A549 (cell line): Measurements from ENCODE around the gene DHTKD1. TPM values are rescaled to one million over a fixed set of nuclear protein-coding genes. Genes with fewer than 3 reads are reported as not detected.

Source experiments
- ATAC-seq, 2 experiments: fragments of 200-7000 bp in 1 of 2; fragments of >200 bp in 1 of 2; cut with Nextera tagmentation in 1 of 2; cut with Tn5 transposase in 1 of 2; 3 replicates each; pipeline versions ENCODE4 v1.8.0 to v1.9.1; 2018 to 2020; ENCODE audit warnings: mild to moderate bottlenecking in 1 of 2, moderate library complexity in 1 of 2
- CTCF ChIA-PET: fragments of 300-600 bp; sonication (Branson Sonifier 250); formaldehyde crosslinking; extraction: SDS; loops from one replicate; lab custom pipeline; 2021; ENCODE audit warnings: antibody characterized with exemption, inconsistent platforms; lab: Yijun Ruan, JAX
- POLR2A ChIA-PET: fragments of 350-600 bp; formaldehyde crosslinking; extraction: SDS; loops from one replicate; lab custom pipeline; 2021; ENCODE audit warnings: antibody characterized with exemption, inconsistent platforms; lab: Yijun Ruan, JAX
- DNase-seq, 2 experiments: peaks; one replicate each; pipeline versions ENCODE4 v3.0.0 to v3.0.0-alpha.2; 2011 to 2016; ENCODE audit warnings: low read depth in 1 of 2, low spot score in 1 of 2
- FAIRE-seq: peaks from 2 replicates; lab custom pipeline; 2011; peaks lifted over from hg19 to GRCh38; lab: Jason Lieb, UNC
- H3K27ac ChIP-seq, 2 experiments: fragments of >200 bp; sonication (Bioruptor Twin); formaldehyde crosslinking; 3 replicates each; pipeline ENCODE4 v1.5.1; 2016 to 2017
- H3K4me1 ChIP-seq: fragments of >200 bp; sonication (Bioruptor Twin); formaldehyde crosslinking; 3 replicates; pipeline ENCODE4 v1.6.1; 2016
- H3K4me2 ChIP-seq: fragments of >200 bp; sonication (Bioruptor Twin); formaldehyde crosslinking; 3 replicates; pipeline ENCODE4 v1.6.1; 2016
- H3K4me3 ChIP-seq: fragments of >200 bp; sonication (Bioruptor Twin); formaldehyde crosslinking; 3 replicates; pipeline ENCODE4 v1.5.1; 2016
- H3K9me3 ChIP-seq: fragments of >200 bp; sonication (Bioruptor Twin); formaldehyde crosslinking; 3 replicates; pipeline ENCODE4 v1.6.1; 2016
- ATOH8 ChIP-seq: fragments of 250-450 bp; sonication (Bioruptor Pico); IDR thresholded peaks from 2 replicates; pipeline ENCODE4 v1.5.0; 2020; ENCODE audit warnings: low read depth, mild to moderate bottlenecking, moderate library complexity
- CBX8 ChIP-seq: fragments of 200-600 bp; sonication (generic); IDR thresholded peaks from 2 replicates; pipeline ENCODE4 v1.6.1; 2016
- CHD4 ChIP-seq: fragments of 200-600 bp; sonication (generic); IDR thresholded peaks from 2 replicates; pipeline ENCODE4 v1.6.1; 2016; ENCODE audit warnings: antibody characterized with exemption, mild to moderate bottlenecking, borderline replicate concordance
- CTCF ChIP-seq: fragments of >200 bp; sonication (Bioruptor Twin); formaldehyde crosslinking; IDR thresholded peaks from 3 replicates; pipeline ENCODE4 v1.5.1; 2016
- EP300 ChIP-seq, 2 experiments: fragments of >200 bp; sonication (Bioruptor Twin); formaldehyde crosslinking; IDR thresholded peaks; 2 replicates in 1 of 2; 3 replicates in 1 of 2; pipeline ENCODE4 v1.6.1; 2016 to 2017
- FOSL2 ChIP-seq, 2 experiments: fragments of 450-650 bp in 1 of 2; fragments of >200 bp in 1 of 2; sonication (Bioruptor Twin) in 1 of 2; formaldehyde crosslinking; IDR thresholded peaks; 2 replicates each; pipeline versions ENCODE4 v1.5.0 to v1.6.1; 2016 to 2020; ENCODE audit warnings: mild to moderate bottlenecking in 1 of 2, moderate library complexity in 1 of 2
- FOXS1 ChIP-seq: fragments of 250-450 bp; sonication (Bioruptor Pico); IDR thresholded peaks from 2 replicates; pipeline ENCODE4 v1.5.0; 2020; ENCODE audit warnings: mild to moderate bottlenecking, moderate library complexity
- GATA3 ChIP-seq: IDR thresholded peaks from 2 replicates; pipeline ENCODE4 v1.6.1; 2012; ENCODE audit warnings: borderline replicate concordance
- HEYL ChIP-seq: fragments of 250-450 bp; sonication (Bioruptor Pico); IDR thresholded peaks from 2 replicates; pipeline ENCODE4 v1.8.0; 2021; ENCODE audit warnings: mild to moderate bottlenecking, moderate library complexity
- HMGXB4 ChIP-seq: fragments of 250-450 bp; sonication (Bioruptor Pico); IDR thresholded peaks from 2 replicates; pipeline ENCODE4 v1.5.0; 2021; ENCODE audit warnings: mild to moderate bottlenecking, moderate library complexity, borderline replicate concordance
- HOXB13 ChIP-seq: fragments of 250-450 bp; sonication (Bioruptor Pico); IDR thresholded peaks from 2 replicates; pipeline ENCODE4 v1.5.0; 2020; ENCODE audit warnings: low read depth, mild to moderate bottlenecking, moderate library complexity
- JUN ChIP-seq, 2 experiments: fragments of >200 bp; sonication (Bioruptor Twin); formaldehyde crosslinking; IDR thresholded peaks; 2 replicates in 1 of 2; 3 replicates in 1 of 2; pipeline ENCODE4 v1.6.1; 2016 to 2017
- KDM1A ChIP-seq: fragments of 200-600 bp; sonication (generic); IDR thresholded peaks from 2 replicates; pipeline ENCODE4 v1.6.1; 2016; ENCODE audit warnings: low read depth, mild to moderate bottlenecking
- KDM5A ChIP-seq: fragments of 200-600 bp; sonication (generic); IDR thresholded peaks from 2 replicates; pipeline ENCODE4 v1.6.1; 2016; ENCODE audit warnings: antibody characterized with exemption, mild to moderate bottlenecking
- MAFK ChIP-seq: fragments of 450-650 bp; IDR thresholded peaks from 2 replicates; pipeline ENCODE4 v1.6.1; 2014; ENCODE audit not compliant: partially characterized antibody
- MAZ ChIP-seq: fragments of 150-350 bp; IDR thresholded peaks from 2 replicates; pipeline ENCODE4 v1.6.1; 2014; ENCODE audit warnings: antibody characterized with exemption, low read depth, low read length, borderline replicate concordance
- MYC ChIP-seq: IDR thresholded peaks from 2 replicates; pipeline ENCODE4 v1.6.1; 2012; ENCODE audit warnings: mild to moderate bottlenecking, inconsistent platforms, low read length, improper control_type of control experiment, borderline replicate concordance
- NFE2L2 ChIP-seq: fragments of 150-350 bp; conservative IDR thresholded peaks from 2 replicates; pipeline ENCODE4 v1.6.1; 2014; ENCODE audit warnings: low read length
- PBX3 ChIP-seq: IDR thresholded peaks from 2 replicates; pipeline ENCODE4 v1.6.1; 2012
- POLR2A ChIP-seq: IDR thresholded peaks from 2 replicates; pipeline ENCODE4 v1.6.1; 2012; ENCODE audit warnings: mild to moderate bottlenecking, low read length
- POLR2AphosphoS2 ChIP-seq: conservative IDR thresholded peaks from 2 replicates; pipeline ENCODE4 v1.6.1; 2012; ENCODE audit warnings: low read length, improper control_type of control experiment, inconsistent platforms
- RARB ChIP-seq: fragments of 250-450 bp; sonication (Bioruptor Pico); IDR thresholded peaks from 2 replicates; pipeline ENCODE4 v1.8.0; 2021; ENCODE audit warnings: mild to moderate bottlenecking, moderate library complexity
- RFX5 ChIP-seq: fragments of 450-650 bp; IDR thresholded peaks from 2 replicates; pipeline ENCODE4 v1.7.1; 2014; ENCODE audit warnings: antibody characterized with exemption, mild to moderate bottlenecking, moderate library complexity
- SMC3 ChIP-seq: fragments of >200 bp; sonication (Bioruptor Twin); formaldehyde crosslinking; IDR thresholded peaks from 3 replicates; pipeline ENCODE4 v1.6.1; 2018; ENCODE audit warnings: inconsistent platforms
- SREBF2 ChIP-seq: fragments of 450-650 bp; IDR thresholded peaks from 2 replicates; pipeline ENCODE4 v1.6.1; 2014; ENCODE audit warnings: mild to moderate bottlenecking, moderate library complexity
- TP53 ChIP-seq: fragments of 250-450 bp; sonication (Bioruptor Pico); IDR thresholded peaks from 2 replicates; pipeline ENCODE4 v1.5.0; 2021; ENCODE audit warnings: mild to moderate bottlenecking, moderate library complexity
- ZFP36 ChIP-seq: fragments of 450-650 bp; IDR thresholded peaks from 2 replicates; pipeline ENCODE4 v1.6.1; 2014; ENCODE audit warnings: borderline replicate concordance; ENCODE audit not compliant: partially characterized antibody
- ZSCAN20 ChIP-seq: fragments of 250-450 bp; sonication (Bioruptor Pico); IDR thresholded peaks from 2 replicates; pipeline ENCODE4 v1.8.0; 2022; ENCODE audit warnings: mild to moderate bottlenecking, moderate library complexity
- WGBS: methylation state at CpG from one replicate; pipeline ENCODE4 v1.1.6; 2017; ENCODE audit errors: missing lambda C conversion rate; 5-methylcytosine and 5-hydroxymethylcytosine counted together
- polyA plus RNA-seq, 4 experiments: library from polyadenylated mRNA; depleted of rRNA in 3 of 4; stranded (reverse); fragments of >200 nt; fragmentation: RNase III in 1 of 4; extraction: RNeasy Plus Mini Kit Qiagen cat#74134 plus additional on column Dnase treatment in 1 of 4; gene quantifications; 2 replicates in 3 of 4; 3 replicates in 1 of 4; pipeline ENCODE4 v1.2.3, GENCODE V29; 2011 to 2017

DHTKD1 gene
- polyA plus RNA-seq, 2 of the 4 experiments (the other 2 are of a cell fraction), result 11.9 to 23.0 TPM

- Histone ChIP-seq H3K4me3 (no peak overlapping the region), H3K27ac (no peak overlapping the region), H3K4me2 (no peak overlapping the region), H3K4me1 (no peaks in the 10 kb centered on the region), H3K9me3 (no peaks in the 10 kb centered on the region)
- POLR2A ChIA-PET, result no interaction called here
- no peak for DNase-seq
- ATAC-seq, result no peak
- no peak for TF ChIP-seq MYC
- TF ChIP-seq MAZ, result no peak
- no peak for TF ChIP-seq ZSCAN20 (CRISPR knock-in tag)
- TF ChIP-seq ATOH8 (CRISPR knock-in tag), result no peak
- TF ChIP-seq KDM1A, result no peak
- no peak for TF ChIP-seq SMC3
- TF ChIP-seq POLR2A, result no peak
- CTCF ChIA-PET, result interaction anchor here (0.7 to 1.1 kb wide), 2 partner anchors 15 to 16 kb away, joined by 4 to 6 read pairs; no protein-coding TSS in a partner anchor
- FAIRE-seq, result no peak
Observed at GRCh38 chr10:12050528-12050927, 18.2 kb upstream of the DHTKD1 start.

GRCh38 chr10:12051241-12051640 lies 17.5 kb upstream of the DHTKD1 start:
- POLR2A ChIA-PET, result no interaction called here
- FAIRE-seq, result no peak
- CTCF ChIA-PET, result interaction anchor here (0.7 to 1.8 kb wide), 3 partner anchors 14 to 164 kb away, joined by 4 to 6 read pairs (median 6); no protein-coding TSS in a partner anchor
- TF ChIP-seq GATA3, result no peak
- TF ChIP-seq HEYL (CRISPR knock-in tag), result no peak
- TF ChIP-seq NFE2L2, result no peak
- TF ChIP-seq ZFP36, result no peak
- no peak for TF ChIP-seq FOSL2 (IDR thresholded peaks at IDR 0.05)
- TF ChIP-seq FOSL2 (CRISPR knock-in tag; IDR thresholded peaks at IDR 0.05), result no peak
- no peak for TF ChIP-seq CTCF
- TF ChIP-seq PBX3, result no peak
- TF ChIP-seq SREBF2, result no peak
- no peak for TF ChIP-seq CHD4
- TF ChIP-seq KDM5A, result no peak
- TF ChIP-seq POLR2AphosphoS2, result no peak
- Histone ChIP-seq H3K27ac (no peak overlapping the region), H3K4me1 (no peaks in the 10 kb centered on the region), H3K9me3 (no peaks in the 10 kb centered on the region), H3K4me2 (no peak overlapping the region), H3K4me3 (no peak overlapping the region)
- no peak for ATAC-seq
- DNase-seq, result no peak
- 51% methylated on average over 4 of the region's 4 CpGs for WGBS

GRCh38 chr10:12055732-12056131 lies 13.0 kb upstream of the DHTKD1 start:
- CTCF ChIA-PET, result interaction anchor here (0.6 kb wide), 1 partner anchor 651 kb away, joined by 3 read pairs; no protein-coding TSS in a partner anchor
- no peak for FAIRE-seq
- TF ChIP-seq PBX3, result no peak
- no peak for TF ChIP-seq HMGXB4 (CRISPR knock-in tag)
- no peak for TF ChIP-seq TP53
- no peak for TF ChIP-seq RFX5
- TF ChIP-seq CBX8, result no peak
- TF ChIP-seq MAFK, result no peak
- TF ChIP-seq NFE2L2, result no peak
- no peak for TF ChIP-seq RARB (CRISPR knock-in tag)
- TF ChIP-seq FOXS1 (CRISPR knock-in tag), result no peak
- TF ChIP-seq EP300 (IDR thresholded peaks at IDR 0.05), result no peak
- no peak for TF ChIP-seq HOXB13 (CRISPR knock-in tag)
- TF ChIP-seq JUN (IDR thresholded peaks at IDR 0.05), result no peak
- TF ChIP-seq MYC, result no peak
- TF ChIP-seq, all 56 proteins: peak for 0
- no peak overlapping the region for H3K27ac ChIP-seq
- ATAC-seq, result no peak
- DNase-seq, result no peak
- H3K9me3 ChIP-seq, result no peaks in the 10 kb centered on the region
- no peak overlapping the region for H3K4me2 ChIP-seq
- no peaks in the 10 kb centered on the region for H3K4me1 ChIP-seq
- POLR2A ChIA-PET, result no interaction called here
- no peak overlapping the region for H3K4me3 ChIP-seq
- WGBS, result 93% methylated on average over 5 of the region's 5 CpGs
